ENCODE measurements around the gene FOXJ3.

GRCh38 chr1:42295816-42296215, 39.2 kb downstream of the FOXJ3 start:
- TF ChIP-seq EZH2 (IDR thresholded peaks at IDR 0.05) (no peak), POLR2AphosphoS5 (IDR thresholded peaks at IDR 0.05; ENCODE audit: borderline replicate concordance, low read depth, low read length) (no peak)
